K562 (cell line): ENCODE measurements around the gene NF1. TPM values are rescaled to one million over a fixed set of nuclear protein-coding genes. Genes with fewer than 3 reads are reported as not detected.

Source experiments
- ARID2 ChIP-seq: fragments of 450-650 bp; IDR thresholded peaks from 2 replicates; pipeline ENCODE4 v1.6.1; 2017; ENCODE audit warnings: antibody characterized with exemption, mild to moderate bottlenecking
- FOSL1 ChIP-seq: fragments of 200-800 bp; sonication (Bioruptor generic); conservative IDR thresholded peaks from 2 replicates; pipeline ENCODE4 v1.6.1; 2016; ENCODE audit warnings: missing genetic modification characterization, missing compliant biosample characterization
- KLF6 ChIP-seq: fragments of 250-450 bp; sonication (Bioruptor Pico); IDR thresholded peaks from 2 replicates; pipeline ENCODE4 v1.4.0; 2020; ENCODE audit warnings: mild to moderate bottlenecking, moderate library complexity, borderline replicate concordance
- MBD2 ChIP-seq: sonication (generic); IDR thresholded peaks from 2 replicates; pipeline ENCODE4 v1.6.1; 2016; ENCODE audit warnings: low read depth, borderline replicate concordance
- MECOM ChIP-seq: fragments of 250-450 bp; sonication (Bioruptor Pico); IDR thresholded peaks from 2 replicates; pipeline ENCODE4 v1.8.0; 2022; ENCODE audit warnings: inconsistent platforms
- NR2F6 ChIP-seq: fragments of 450-650 bp; formaldehyde crosslinking; IDR thresholded peaks from 2 replicates; pipeline ENCODE4 v1.4.0; 2020; ENCODE audit warnings: mild to moderate bottlenecking
- NR3C1 ChIP-seq: sonication (generic); formaldehyde crosslinking; IDR thresholded peaks from 2 replicates; pipeline ENCODE4 v1.8.1; 2022; ENCODE audit warnings: missing genetic modification reagents
- SIN3B ChIP-seq: fragments of 450-650 bp; IDR thresholded peaks from 2 replicates; pipeline ENCODE4 v1.6.1; 2017; ENCODE audit warnings: low read depth, mild to moderate bottlenecking, moderate library complexity
- SNRNP70 ChIP-seq: fragments of 200-400 bp; formaldehyde crosslinking; optimal IDR thresholded peaks from 2 replicates; pipeline ENCODE3; 2017; ENCODE audit warnings: low read depth, low read length
- SRSF7 ChIP-seq: fragments of 200-400 bp; formaldehyde crosslinking; optimal IDR thresholded peaks from 2 replicates; pipeline ENCODE3; 2017; ENCODE audit warnings: mild to moderate bottlenecking, low read depth, low read length
- TAL1 ChIP-seq: fragments of 450-650 bp; IDR thresholded peaks from 2 replicates; pipeline ENCODE4 v1.6.1; 2016; ENCODE audit warnings: mild to moderate bottlenecking
- ZNF24 ChIP-seq: fragments of 450-650 bp; IDR thresholded peaks from 2 replicates; pipeline ENCODE4 v1.6.1; 2016
- polyA plus RNA-seq, 8 experiments: library from polyadenylated mRNA; depleted of rRNA in 4 of 8; stranded (reverse) in 5 of 8; unstranded in 3 of 8; fragments of >200 nt; fragmentation: Nextera tagmentation in 2 of 8; fragmentation: Illumina TruSeq in 1 of 8; extraction: Ambion mirVana in 2 of 8; extraction: Trizol in 1 of 8; gene quantifications; 2 replicates each; pipeline versions ENCODE4 v1.2.1 to v1.2.3, GENCODE V29; 2011 to 2014; ENCODE audit warnings: inconsistent platforms in 1 of 8, missing spikeins in 1 of 8
- total RNA-seq, 7 experiments: library from RNA; depleted of rRNA in 6 of 7; stranded (reverse); fragments of >200 nt in 6 of 7; fragmentation: Illumina TruSeq in 2 of 7; extraction: Trizol in 2 of 7; gene quantifications; 2 replicates each; pipeline versions ENCODE4 v1.2.1 to v1.2.3, GENCODE V29; 2011 to 2021; ENCODE audit warnings: low replicate concordance in 1 of 7
- TF ChIP-seq, protein P1 (sequence below): fragments of 250-450 bp; sonication (Bioruptor Pico); IDR thresholded peaks from 2 replicates; pipeline ENCODE4 v1.5.0; 2022; ENCODE audit warnings: mild to moderate bottlenecking
- TF ChIP-seq, protein P2 (sequence below): sonication (generic); formaldehyde crosslinking; IDR thresholded peaks from 2 replicates; pipeline ENCODE4 v1.8.1; 2023; ENCODE audit warnings: mild to moderate bottlenecking, missing genetic modification reagents, moderate library complexity
- TF ChIP-seq, protein P3 (sequence below): fragments of 450-650 bp; formaldehyde crosslinking; IDR thresholded peaks from 2 replicates; pipeline ENCODE4 v1.4.0; 2020; ENCODE audit warnings: mild to moderate bottlenecking, moderate library complexity
- TF ChIP-seq, protein P4 (sequence below): sonication (generic); formaldehyde crosslinking; IDR thresholded peaks from 2 replicates; pipeline ENCODE4 v1.8.1; 2023; ENCODE audit warnings: mild to moderate bottlenecking, missing genetic modification reagents
- TF ChIP-seq, protein P5 (sequence below): fragments of 250-450 bp; sonication (Bioruptor Pico); IDR thresholded peaks from 2 replicates; pipeline ENCODE4 v1.4.0; 2020

NF1 gene
- total and polyA plus RNA-seq, 9 of the 15 experiments (the other 6 are each of a cell fraction or from before 2014, with no cell fraction given): 3.4 to 41.9 (median 24.3) TPM

DNA sequence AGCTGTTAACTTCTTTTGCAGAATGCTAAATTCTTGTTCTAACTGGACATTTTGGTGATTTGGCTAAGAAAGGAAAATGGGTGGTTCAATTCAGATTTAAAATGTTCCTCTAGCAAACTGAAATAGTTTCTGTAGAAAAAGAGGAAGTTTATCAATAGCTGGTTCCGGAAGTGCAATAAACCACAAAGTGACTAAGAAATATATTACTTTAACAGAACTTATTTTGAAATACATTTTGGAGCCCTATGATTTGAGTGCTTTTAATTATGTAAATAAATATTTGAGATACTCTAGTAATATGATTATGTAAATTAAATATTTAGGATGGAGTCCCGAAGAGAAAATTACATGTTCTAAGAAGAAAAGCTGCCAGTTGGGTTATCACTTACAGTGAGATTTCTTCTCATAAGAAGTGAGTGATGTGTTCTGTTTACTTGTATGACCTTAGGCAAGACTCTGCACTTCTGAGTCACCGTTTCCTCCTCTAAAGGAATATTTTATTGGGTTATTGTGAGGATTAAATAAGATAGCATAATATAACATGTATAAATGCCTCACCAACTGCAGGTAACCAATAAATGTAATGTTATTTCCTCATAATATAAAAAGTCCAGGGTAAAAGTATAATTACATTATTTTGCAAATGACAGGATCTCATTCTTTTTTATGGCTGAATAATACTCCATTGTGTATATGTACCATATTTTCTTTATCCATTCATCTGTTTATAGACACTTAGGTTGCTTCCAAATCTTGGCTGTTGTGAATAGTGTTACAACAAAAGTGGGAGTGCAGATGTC is 219.4 kb downstream of the NF1 start, which contains the start of gene EVI2B (continued):
- TF ChIP-seq MECOM: no peak
- no peak for TF ChIP-seq ZNF24
- no peak for TF ChIP-seq ARID2
- TF ChIP-seq NR2F6 (CRISPR knock-in tag): no peak
- TF ChIP-seq, protein P1, sequence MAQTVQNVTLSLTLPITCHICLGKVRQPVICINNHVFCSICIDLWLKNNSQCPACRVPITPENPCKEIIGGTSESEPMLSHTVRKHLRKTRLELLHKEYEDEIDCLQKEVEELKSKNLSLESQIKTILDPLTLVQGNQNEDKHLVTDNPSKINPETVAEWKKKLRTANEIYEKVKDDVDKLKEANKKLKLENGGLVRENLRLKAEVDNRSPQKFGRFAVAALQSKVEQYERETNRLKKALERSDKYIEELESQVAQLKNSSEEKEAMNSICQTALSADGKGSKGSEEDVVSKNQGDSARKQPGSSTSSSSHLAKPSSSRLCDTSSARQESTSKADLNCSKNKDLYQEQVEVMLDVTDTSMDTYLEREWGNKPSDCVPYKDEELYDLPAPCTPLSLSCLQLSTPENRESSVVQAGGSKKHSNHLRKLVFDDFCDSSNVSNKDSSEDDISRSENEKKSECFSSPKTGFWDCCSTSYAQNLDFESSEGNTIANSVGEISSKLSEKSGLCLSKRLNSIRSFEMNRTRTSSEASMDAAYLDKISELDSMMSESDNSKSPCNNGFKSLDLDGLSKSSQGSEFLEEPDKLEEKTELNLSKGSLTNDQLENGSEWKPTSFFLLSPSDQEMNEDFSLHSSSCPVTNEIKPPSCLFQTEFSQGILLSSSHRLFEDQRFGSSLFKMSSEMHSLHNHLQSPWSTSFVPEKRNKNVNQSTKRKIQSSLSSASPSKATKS: no peak
- TF ChIP-seq, protein P2, sequence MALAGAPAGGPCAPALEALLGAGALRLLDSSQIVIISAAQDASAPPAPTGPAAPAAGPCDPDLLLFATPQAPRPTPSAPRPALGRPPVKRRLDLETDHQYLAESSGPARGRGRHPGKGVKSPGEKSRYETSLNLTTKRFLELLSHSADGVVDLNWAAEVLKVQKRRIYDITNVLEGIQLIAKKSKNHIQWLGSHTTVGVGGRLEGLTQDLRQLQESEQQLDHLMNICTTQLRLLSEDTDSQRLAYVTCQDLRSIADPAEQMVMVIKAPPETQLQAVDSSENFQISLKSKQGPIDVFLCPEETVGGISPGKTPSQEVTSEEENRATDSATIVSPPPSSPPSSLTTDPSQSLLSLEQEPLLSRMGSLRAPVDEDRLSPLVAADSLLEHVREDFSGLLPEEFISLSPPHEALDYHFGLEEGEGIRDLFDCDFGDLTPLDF (CRISPR knock-in tag): no peak
- TF ChIP-seq, protein P3, sequence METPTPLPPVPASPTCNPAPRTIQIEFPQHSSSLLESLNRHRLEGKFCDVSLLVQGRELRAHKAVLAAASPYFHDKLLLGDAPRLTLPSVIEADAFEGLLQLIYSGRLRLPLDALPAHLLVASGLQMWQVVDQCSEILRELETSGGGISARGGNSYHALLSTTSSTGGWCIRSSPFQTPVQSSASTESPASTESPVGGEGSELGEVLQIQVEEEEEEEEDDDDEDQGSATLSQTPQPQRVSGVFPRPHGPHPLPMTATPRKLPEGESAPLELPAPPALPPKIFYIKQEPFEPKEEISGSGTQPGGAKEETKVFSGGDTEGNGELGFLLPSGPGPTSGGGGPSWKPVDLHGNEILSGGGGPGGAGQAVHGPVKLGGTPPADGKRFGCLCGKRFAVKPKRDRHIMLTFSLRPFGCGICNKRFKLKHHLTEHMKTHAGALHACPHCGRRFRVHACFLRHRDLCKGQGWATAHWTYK (CRISPR knock-in tag): no peak
- TF ChIP-seq SIN3B: no peak
- TF ChIP-seq SRSF7: no peak
- TF ChIP-seq TAL1: no peak
- TF ChIP-seq MBD2: no peak
- TF ChIP-seq, protein P4, sequence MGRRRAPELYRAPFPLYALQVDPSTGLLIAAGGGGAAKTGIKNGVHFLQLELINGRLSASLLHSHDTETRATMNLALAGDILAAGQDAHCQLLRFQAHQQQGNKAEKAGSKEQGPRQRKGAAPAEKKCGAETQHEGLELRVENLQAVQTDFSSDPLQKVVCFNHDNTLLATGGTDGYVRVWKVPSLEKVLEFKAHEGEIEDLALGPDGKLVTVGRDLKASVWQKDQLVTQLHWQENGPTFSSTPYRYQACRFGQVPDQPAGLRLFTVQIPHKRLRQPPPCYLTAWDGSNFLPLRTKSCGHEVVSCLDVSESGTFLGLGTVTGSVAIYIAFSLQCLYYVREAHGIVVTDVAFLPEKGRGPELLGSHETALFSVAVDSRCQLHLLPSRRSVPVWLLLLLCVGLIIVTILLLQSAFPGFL (CRISPR knock-in tag): no peak
- no peak for TF ChIP-seq KLF6
- TF ChIP-seq NR3C1 (CRISPR knock-in tag): no peak
- no peak for TF ChIP-seq SNRNP70
- TF ChIP-seq, protein P5, sequence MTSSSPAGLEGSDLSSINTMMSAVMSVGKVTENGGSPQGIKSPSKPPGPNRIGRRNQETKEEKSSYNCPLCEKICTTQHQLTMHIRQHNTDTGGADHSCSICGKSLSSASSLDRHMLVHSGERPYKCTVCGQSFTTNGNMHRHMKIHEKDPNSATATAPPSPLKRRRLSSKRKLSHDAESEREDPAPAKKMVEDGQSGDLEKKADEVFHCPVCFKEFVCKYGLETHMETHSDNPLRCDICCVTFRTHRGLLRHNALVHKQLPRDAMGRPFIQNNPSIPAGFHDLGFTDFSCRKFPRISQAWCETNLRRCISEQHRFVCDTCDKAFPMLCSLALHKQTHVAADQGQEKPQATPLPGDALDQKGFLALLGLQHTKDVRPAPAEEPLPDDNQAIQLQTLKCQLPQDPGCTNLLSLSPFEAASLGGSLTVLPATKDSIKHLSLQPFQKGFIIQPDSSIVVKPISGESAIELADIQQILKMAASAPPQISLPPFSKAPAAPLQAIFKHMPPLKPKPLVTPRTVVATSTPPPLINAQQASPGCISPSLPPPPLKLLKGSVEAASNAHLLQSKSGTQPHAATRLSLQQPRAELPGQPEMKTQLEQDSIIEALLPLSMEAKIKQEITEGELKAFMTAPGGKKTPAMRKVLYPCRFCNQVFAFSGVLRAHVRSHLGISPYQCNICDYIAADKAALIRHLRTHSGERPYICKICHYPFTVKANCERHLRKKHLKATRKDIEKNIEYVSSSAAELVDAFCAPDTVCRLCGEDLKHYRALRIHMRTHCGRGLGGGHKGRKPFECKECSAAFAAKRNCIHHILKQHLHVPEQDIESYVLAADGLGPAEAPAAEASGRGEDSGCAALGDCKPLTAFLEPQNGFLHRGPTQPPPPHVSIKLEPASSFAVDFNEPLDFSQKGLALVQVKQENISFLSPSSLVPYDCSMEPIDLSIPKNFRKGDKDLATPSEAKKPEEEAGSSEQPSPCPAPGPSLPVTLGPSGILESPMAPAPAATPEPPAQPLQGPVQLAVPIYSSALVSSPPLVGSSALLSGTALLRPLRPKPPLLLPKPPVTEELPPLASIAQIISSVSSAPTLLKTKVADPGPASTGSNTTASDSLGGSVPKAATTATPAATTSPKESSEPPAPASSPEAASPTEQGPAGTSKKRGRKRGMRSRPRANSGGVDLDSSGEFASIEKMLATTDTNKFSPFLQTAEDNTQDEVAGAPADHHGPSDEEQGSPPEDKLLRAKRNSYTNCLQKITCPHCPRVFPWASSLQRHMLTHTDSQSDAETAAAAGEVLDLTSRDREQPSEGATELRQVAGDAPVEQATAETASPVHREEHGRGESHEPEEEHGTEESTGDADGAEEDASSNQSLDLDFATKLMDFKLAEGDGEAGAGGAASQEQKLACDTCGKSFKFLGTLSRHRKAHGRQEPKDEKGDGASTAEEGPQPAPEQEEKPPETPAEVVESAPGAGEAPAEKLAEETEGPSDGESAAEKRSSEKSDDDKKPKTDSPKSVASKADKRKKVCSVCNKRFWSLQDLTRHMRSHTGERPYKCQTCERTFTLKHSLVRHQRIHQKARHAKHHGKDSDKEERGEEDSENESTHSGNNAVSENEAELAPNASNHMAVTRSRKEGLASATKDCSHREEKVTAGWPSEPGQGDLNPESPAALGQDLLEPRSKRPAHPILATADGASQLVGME (CRISPR knock-in tag): no peak
- TF ChIP-seq FOSL1 (tag): peak; percentile 96
